HEK293T (cell line): Measurements from ENCODE around the gene MAFF.

Experiments
- BHLHE40 ChIP-seq: fragments of 450-650 bp; IDR thresholded peaks from 2 replicates; pipeline ENCODE4 v1.6.1; 2016; ENCODE audit warnings: mild to moderate bottlenecking, moderate library complexity, borderline replicate concordance
- ELF4 ChIP-seq: fragments of 450-650 bp; IDR thresholded peaks from 2 replicates; pipeline ENCODE4 v1.6.1; 2017; ENCODE audit warnings: antibody characterized with exemption
- FOXA1 ChIP-seq: fragments of 450-650 bp; IDR thresholded peaks from 2 replicates; pipeline ENCODE4 v1.6.1; 2016; ENCODE audit warnings: mild to moderate bottlenecking
- SP1 ChIP-seq: fragments of 450-650 bp; IDR thresholded peaks from 2 replicates; pipeline ENCODE4 v1.6.1; 2017
- SUZ12 ChIP-seq: fragments of 450-650 bp; IDR thresholded peaks from 2 replicates; pipeline ENCODE4 v1.6.1; 2016; ENCODE audit warnings: mild to moderate bottlenecking

DNA sequence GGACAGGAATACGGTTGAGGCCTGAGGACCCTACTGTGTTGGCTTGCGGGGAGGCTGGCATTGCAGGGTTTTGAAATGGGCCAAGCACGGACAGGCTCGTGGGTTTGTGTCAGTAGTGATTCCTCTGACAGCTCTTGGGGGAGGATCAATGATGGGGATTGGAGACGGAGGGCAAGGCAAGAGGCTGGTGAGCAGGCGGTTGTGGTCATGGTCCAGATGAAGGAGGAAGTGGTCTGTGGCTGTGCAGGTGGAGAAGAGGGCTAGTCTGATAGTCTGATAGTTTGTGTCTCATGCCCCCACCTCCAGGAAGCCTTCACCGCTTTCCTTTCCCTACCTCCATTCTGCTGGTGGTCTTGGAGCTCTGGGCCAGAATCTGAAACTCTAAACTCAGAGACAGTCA is 3.0 kb downstream of the MAFF start:
- no peak for TF ChIP-seq ELF4
- TF ChIP-seq SUZ12 = no peak
- no peak for TF ChIP-seq SP1
- TF ChIP-seq FOXA1 = no peak
- no peak for TF ChIP-seq BHLHE40
